Prostate gland (tissue), 2 donors: ENCODE results near the gene NXPH1.

ENCODE experiments used
- POLR2A ChIP-seq: fragments of 450-650 bp; IDR thresholded peaks from one replicate; pipeline ENCODE4 v1.6.1; 2016; ENCODE audit warnings: antibody characterized with exemption, mild to moderate bottlenecking
- TF ChIP-seq, protein P1 (sequence below), 4 experiments: fragments of 200-600 bp in 2 of 4; fragments of 450-650 bp in 2 of 4; sonication (generic) in 2 of 4; IDR thresholded peaks; 1 replicate in 3 of 4; 2 replicates in 1 of 4; pipeline ENCODE4 v1.5.1; 2016 to 2019; ENCODE audit warnings: antibody characterized with exemption in 4 of 4, mild to moderate bottlenecking in 2 of 4, moderate library complexity in 2 of 4

DNA sequence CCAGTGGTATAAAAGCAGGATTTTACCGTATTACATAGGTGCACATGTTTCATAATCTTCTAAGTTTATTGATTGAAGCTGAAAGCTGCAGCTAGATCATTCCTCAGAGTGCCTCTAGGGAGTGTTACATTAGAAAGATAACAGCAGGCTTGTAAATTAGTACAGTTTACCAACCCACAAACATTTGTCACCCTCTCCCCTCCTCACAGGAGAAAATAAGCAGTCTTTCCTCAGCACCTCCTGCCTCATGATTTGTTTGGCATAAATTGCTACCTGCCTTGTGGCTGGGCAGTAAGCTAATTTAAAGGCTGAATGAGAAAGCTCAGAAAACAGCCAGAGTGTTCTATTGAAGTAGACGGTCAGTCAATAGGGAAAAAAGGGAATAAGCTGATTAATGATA is 74.2 kb downstream of the NXPH1 start:
- TF ChIP-seq, protein P1, sequence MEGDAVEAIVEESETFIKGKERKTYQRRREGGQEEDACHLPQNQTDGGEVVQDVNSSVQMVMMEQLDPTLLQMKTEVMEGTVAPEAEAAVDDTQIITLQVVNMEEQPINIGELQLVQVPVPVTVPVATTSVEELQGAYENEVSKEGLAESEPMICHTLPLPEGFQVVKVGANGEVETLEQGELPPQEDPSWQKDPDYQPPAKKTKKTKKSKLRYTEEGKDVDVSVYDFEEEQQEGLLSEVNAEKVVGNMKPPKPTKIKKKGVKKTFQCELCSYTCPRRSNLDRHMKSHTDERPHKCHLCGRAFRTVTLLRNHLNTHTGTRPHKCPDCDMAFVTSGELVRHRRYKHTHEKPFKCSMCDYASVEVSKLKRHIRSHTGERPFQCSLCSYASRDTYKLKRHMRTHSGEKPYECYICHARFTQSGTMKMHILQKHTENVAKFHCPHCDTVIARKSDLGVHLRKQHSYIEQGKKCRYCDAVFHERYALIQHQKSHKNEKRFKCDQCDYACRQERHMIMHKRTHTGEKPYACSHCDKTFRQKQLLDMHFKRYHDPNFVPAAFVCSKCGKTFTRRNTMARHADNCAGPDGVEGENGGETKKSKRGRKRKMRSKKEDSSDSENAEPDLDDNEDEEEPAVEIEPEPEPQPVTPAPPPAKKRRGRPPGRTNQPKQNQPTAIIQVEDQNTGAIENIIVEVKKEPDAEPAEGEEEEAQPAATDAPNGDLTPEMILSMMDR (IDR thresholded peaks at IDR 0.05): no peak
- TF ChIP-seq POLR2A: no peak
